Stimulated activated CD8-positive, alpha-beta memory T cell treated with anti-CD3 and anti-CD28 coated beads, Interleukin-15, amount 100 ng/mL, for 48 hours (primary cell): ENCODE measurements around the gene TRIM33.
A peak's percentile ranks its signal among the peaks of the same experiment; 100 is the strongest.
"Not testable (repeated sequence)": the region's sequence is repeated elsewhere in the genome, so short reads cannot be mapped to it uniquely, and the experiment has no call there.

Experiments
- DNase-seq, 2 donors: peaks; one replicate each; pipeline ENCODE4 v3.0.0-alpha.2; 2020; ENCODE audit warnings: low read depth in 2 of 2

The TRIM33 gene

GRCh38 chr1:114510274-114511031 is 550 bp downstream of the TRIM33 start:
- DNase-seq: peak; percentile 21 to 25

DNA sequence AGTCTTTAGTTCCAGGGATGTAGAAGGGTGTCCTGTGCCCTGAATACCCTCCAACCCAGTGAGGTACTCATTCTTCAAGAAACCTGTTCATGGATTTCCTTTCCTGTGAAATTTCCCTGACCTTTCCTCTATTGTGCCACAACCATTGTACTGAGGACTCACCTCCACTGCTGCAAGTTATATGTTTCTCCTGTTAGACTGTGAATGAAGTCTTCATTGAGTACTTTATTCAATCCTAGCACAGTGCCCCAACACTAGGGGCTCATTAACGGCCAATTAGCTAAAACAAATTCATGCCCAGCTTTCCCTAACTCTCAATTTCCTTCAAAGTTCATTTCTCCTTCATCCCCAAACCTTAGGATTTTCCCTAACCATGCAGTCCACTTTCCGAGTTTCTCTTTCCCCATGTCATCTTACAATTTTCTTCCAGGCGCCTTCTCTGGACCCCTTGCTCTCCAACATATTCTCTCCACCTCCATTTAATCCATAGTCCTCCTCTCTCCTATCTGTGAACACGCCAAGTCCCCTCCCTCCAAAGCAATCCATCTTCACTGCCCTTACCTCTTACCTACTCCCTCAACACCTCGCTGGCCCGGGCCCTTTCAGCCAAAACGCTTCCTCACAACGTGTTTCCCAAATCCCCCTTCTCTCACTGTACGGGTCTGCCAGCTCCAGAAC is 1.3 kb downstream of the TRIM33 start:
- no peak for DNase-seq

DNA sequence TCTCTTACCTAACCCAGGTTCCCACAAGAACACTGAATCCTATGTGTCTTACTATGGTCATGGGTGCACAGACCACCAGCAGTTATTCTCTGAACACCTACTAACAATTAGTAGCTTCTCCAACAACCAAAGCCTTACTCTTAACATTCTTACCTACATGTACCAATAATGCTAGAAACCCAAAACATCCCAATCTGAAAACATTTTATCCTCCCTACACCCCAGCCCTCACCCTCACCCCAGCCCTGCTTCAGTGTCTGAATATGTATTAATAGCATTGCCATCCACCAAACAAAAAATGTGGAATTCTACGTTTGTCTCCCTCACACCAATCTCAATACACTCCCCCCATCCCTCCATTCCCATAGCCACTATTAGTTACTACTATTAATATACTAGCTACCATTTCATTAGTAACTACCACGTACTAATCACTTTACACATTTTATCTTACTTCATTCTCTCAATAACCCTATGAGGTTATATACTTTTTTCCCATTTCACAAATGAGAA is 2.6 kb downstream of the TRIM33 start:
- DNase-seq: no peak

DNA sequence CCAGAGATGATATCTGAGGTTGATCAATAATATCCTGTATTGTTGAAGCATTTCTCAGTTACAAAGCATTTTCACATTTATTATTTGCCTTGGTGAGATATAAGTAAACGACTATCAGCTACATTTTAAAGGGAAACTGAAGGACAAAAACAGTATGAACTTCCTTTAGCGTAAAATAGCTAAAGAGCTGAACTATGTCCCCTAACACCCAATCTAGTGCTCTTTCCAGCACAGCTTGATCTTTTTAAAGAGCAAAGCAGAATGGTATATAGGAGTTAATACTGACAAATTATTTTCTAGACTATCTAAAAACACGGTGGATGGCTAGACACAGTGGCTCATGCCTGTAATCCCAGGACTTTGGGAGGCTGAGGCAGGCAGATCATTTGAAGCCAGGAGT is 3.5 kb downstream of the TRIM33 start:
- no peak for DNase-seq

GRCh38 chr1:114505148-114505561 is 5.8 kb downstream of the TRIM33 start:
- DNase-seq: no peak

- no peak for DNase-seq
Measured at GRCh38 chr1:114503916-114504422, 7.0 kb downstream of the TRIM33 start.

DNA sequence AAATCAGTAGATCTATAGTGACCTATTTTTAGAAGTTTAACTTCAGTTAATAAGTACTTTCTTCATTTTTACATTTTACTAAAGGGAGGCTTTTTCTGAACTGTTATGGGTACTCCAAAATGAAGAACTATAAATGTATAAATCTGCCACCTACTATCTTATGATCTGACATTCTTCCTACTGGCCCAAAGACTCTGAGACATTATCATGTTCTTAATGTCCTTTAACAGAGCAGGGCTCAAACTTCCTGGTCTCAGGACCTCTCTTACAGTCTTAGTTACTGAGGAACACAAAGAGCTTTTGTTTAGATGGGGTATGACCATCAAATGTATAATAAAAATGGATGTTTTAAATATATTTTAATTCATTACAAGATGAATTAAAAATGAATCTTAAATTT is 8.9 kb downstream of the TRIM33 start:
- no peak for DNase-seq

DNA sequence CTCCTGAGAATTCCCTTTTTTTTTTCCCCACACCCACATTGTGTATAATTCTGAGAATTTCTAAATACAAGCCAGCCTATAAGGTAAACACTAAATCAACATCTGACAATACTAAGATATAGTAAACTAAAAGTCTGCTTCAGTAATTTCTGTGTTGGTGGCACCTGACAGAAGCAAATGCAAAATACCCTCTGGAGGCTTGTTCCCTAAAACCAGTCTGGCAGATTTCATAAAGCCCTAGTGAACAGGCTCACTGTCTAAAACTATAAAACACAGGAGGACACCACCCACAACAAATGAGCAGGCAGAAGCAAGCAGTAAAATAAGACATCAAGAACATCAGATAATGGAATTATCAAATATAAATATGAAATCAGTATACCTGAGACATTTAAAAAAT is 11.5 kb downstream of the TRIM33 start:
- no peak for DNase-seq

- DNase-seq: no peak
Measured at GRCh38 chr1:114496089-114496488, 14.9 kb downstream of the TRIM33 start.

GRCh38 chr1:114495486-114495885 is 15.5 kb downstream of the TRIM33 start:
- DNase-seq: no peak

- no peak for DNase-seq
Measured at GRCh38 chr1:114492978-114493377, 18.0 kb downstream of the TRIM33 start.

GRCh38 chr1:114490274-114490693 is 20.7 kb downstream of the TRIM33 start:
- no peak for DNase-seq

DNA sequence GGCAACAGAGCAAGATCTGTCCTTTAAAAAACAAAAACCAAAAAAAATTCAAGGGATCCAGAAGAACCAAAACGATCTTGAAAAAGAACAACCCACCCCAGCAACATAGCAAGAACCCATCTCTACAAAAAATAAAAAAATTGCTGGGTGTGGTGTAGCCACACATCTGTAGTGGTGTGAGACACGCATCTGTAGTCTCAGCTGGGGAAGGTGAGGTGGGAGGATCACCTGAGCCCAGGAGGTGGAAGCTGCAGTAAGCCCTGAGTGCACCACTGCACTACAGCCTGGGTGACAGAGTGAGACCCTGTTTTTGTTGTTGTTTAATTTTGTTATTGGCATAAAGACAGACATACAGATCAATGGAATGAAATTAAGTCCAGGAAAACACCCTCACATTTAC is 22.3 kb downstream of the TRIM33 start:
- DNase-seq: no peak

DNA sequence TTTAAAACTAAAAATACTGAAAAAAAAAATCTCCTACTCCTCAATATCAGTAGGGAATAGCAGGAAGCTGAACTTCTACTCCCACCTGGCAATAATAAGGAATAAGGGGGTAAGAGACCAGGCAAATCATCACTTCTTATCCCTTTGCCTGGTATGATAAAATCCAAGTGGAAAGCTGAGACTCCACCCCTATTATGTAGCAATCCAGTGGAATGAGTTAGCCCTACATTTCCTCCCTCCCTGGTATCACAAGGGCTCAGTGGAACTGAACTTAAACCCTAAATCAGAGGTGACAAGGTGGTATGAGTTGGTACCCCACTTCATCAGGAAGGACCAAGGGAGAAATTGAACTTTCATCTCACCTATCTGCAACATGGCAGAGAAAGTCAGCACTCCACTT is 25.7 kb downstream of the TRIM33 start:
- no peak for DNase-seq

DNA sequence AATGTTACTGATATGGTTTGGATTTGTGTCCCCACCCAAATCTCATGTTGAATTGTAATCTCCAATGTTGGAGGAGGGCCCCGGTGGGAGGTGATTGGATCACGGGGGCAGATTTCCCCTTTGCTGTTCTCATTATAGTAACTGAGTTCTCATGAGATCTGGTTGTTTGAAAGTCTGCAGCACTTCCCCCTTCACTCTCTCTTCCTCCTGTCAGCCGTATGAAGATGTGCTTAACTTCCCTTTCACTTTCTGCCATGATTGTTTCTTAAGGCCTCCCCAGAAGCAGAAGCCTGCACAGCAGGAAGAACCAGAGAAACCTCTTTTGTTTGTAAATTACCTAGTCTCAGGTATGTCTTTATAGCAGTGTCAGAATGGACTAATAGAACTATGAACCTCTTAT is 28.4 kb downstream of the TRIM33 start:
- no peak for DNase-seq

- not testable (repeated sequence) for DNase-seq
Measured at GRCh38 chr1:114479636-114480035, 31.4 kb downstream of the TRIM33 start.

GRCh38 chr1:114479134-114479533 is 31.9 kb downstream of the TRIM33 start:
- no peak for DNase-seq

- no peak for DNase-seq
Measured at GRCh38 chr1:114473796-114474195, 37.2 kb downstream of the TRIM33 start.

- no peak for DNase-seq
Measured at GRCh38 chr1:114472408-114472807, 38.6 kb downstream of the TRIM33 start.

- no peak for DNase-seq
Measured at GRCh38 chr1:114470681-114471080, 40.3 kb downstream of the TRIM33 start.

DNA sequence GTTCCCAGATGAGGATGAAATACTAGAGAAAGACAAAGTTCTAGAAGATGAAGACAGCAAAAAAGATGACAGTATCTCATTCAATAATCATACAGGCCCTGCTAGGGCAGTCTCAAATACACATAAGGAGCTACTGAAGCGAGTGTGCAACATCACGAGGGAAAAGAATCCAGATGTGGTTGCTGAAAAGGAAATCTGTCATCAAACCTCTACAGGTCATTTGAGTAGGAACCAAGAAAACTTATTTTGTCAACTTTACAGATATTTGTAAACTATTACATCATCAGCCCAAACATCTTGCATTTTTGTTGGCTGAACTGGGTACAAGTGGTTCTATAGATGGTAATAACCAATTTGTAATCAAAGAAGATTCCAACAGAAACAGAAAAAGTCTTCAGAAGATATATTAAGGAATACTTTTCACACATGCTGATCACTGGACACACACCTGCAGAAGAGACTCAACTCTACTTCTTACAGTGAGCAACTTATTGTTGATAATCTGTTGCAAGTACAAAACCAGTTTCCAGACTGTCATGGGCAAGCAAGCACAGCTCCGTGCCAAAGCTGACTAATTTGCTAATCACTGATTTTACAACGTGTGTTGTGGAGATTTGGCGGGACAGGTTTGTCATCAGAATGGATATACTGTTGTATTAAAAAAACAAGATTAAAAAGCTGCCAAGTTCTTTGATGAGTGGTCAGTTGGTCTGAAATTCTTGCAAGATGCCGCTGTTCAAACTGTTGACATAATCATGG is 42.1 kb downstream of the TRIM33 start:
- DNase-seq: no peak

- no peak for DNase-seq
Measured at GRCh38 chr1:114468047-114468446, 43.0 kb downstream of the TRIM33 start.
